H54 (cell line): ENCODE data around the gene AK9.
A peak's percentile ranks its signal among the peaks of the same experiment; 100 is the strongest.
"Not testable (repeated sequence)": the region's sequence is repeated elsewhere in the genome, so short reads cannot be mapped to it uniquely, and the experiment has no call there.

Experiments
- DNase-seq: peaks from one replicate; pipeline ENCODE4 v3.0.0; 2011; ENCODE audit warnings: low spot score, mixed read lengths; ENCODE audit not compliant: insufficient read length
- FAIRE-seq: peaks from 3 replicates; lab custom pipeline; 2011; peaks lifted over from hg19 to GRCh38; lab: Jason Lieb, UNC
- POLR2A ChIP-seq: IDR thresholded peaks from 2 replicates; pipeline ENCODE4 v1.6.1; 2011; ENCODE audit warnings: low read depth, mild to moderate bottlenecking, low read length

AK9 gene

DNA sequence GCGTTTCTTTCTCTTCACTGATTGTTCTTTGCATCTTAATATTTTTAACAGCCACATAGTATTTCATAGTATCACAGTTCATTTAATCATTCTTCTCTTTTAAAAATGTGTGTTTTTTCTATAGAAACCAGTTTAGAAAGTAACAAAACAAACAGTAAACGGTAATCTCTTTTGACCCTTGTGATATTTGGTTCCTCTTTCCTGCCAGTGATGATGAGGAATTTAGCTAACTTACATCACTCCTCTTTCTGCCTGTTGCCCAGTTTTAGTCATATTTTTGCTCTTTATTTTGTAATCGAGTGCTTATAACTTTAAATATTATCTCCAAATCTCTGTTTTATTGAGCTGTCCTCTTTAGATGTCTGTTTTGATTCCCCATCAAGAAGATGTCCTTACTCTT is 169.9 kb downstream of the AK9 start:
- FAIRE-seq (no peak), DNase-seq (no peak)
- no peak for TF ChIP-seq POLR2A

DNA sequence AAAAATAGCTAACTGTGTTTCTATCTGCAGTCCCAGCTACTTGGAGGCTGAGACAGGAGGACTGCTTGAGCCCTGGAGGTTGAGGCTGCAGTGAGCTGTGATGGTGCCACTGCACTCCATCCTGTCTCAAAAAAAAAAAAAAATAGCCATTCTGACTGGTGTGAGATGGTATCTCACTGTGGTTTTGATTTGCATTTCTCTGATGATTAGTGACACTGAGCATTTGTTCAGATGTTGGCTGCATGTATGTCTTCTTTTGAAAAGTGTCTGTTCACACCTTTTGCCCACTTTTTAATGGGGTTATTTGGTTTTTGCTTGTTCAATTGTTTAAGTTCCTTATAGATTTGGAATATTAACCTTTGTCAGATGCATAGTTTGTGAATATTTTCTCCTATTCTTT is 171.4 kb downstream of the AK9 start:
- FAIRE-seq, DNase-seq: not testable (repeated sequence)

DNA sequence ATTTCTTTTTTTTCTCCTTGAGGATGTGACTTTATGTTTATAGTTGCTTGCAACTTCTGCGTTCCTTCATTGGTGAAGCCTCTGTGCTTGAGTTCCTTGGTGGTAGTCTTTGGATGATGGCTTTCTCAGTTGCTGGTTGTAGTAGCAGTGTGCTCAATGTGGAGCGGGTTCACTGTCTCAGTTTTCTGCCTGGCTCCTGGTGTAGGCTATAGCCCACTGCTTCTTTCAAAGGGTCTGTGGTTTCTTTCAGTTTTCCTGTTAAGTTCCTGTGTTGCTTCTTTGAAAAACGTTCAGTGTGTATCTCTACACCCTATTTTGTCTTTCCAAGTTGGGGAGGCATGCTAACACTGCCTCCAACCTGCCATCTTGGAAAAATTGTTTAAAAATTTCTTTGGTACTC is 174.1 kb downstream of the AK9 start:
- TF ChIP-seq POLR2A: no peak
- DNase-seq (no peak), FAIRE-seq (no peak)

DNA sequence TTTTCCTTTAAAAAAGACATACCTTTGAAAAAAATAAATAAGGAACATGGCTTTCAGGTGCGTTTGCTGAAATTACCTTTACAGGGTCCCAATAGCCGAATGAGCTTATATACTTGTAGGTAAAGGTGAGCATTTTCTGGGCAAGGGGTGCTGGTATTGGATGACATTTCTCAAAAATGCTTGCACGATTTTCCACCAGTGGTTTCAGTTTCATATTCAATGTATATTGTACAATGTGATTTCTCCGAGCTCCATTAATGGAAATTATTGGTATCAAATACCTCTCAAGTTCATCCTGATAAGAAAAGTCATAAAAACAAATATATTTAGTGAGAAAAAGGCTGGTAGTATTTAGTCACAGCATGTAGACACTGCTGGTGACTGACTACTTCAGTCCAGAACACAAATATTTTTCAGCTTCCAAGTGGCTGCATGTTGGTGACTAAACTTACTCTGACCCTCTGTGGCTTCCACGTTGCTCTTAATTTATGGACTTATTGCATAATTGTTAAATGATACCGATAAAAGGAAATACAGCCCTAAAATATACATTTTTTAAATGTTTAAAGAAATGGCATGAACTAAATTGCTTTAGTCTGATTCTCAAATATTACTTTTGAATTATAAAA is 175.1 kb downstream of the AK9 start:
- no peak for TF ChIP-seq POLR2A
- DNase-seq (no peak), FAIRE-seq (no peak)

DNA sequence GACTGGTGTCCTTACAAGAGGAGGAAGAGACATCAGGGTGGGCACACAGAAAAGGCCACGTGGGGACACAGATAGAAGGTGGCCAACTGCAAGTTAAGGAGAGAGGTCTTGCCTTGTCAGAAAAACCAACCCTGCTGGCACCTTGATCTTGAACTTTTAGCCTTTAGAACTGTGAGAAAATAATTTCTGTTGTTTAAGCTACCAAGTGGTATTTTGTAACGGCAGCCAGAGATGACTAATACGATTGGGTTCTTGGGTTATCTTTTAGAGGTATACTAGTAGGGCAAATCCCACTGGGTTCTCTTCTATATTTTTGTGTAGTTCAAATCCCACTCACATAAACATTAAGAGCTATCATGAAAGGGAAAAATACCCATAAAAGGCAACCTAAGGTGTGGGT is 176.1 kb downstream of the AK9 start:
- FAIRE-seq: no peak
- DNase-seq: no peak
- TF ChIP-seq POLR2A: no peak

DNA sequence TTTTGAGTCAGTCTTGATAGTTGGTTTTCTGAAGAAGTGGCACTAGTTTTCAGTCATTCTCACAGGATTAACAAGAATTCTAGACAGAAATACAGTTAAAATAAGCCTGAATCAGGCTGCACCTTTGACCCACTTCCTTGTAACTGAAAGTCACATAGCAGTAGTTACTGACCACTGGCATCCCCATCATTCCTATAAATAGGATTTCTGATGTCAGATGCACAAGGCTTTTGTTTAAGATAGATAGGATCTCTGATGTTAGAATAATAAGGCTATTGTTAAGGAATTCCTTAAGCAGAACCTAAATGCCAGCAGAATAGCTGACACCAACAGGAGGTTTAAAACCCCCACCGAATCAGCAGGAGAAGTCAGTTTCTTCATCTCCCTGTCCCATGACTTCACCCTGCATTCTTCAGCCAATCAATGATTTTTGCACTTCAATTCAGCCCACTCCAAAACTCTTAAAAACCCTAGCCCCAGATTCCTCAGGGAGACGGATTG is 177.4 kb downstream of the AK9 start:
- DNase-seq (no peak), FAIRE-seq (peak; percentile 43)
- no peak for TF ChIP-seq POLR2A

DNA sequence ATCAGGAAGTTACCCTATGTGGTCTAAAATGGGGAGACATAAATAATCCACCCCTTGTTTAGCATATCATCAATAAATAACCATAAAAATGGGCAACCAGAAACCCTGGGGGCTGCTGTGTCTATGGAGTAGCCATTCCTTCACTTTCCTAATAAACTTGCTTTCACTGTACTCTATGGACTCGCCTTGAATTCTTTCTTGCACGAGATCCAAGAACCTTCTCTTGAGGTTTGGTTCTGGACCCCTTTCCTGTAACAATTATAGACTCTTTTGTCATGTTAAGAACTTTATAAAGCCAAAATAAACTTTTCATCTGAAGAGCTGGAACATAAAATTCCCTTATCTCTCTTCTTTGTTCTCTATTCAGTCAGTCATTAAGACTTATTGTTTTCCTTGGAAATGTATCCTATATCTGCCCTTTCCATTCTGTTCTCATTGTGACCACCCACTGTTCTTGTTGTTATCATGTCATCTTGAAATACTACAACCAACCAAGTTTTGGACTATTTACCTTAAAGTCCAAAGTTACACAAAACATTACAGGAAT is 178.7 kb downstream of the AK9 start:
- no peak for FAIRE-seq
- TF ChIP-seq POLR2A: no peak
- no peak for DNase-seq

DNA sequence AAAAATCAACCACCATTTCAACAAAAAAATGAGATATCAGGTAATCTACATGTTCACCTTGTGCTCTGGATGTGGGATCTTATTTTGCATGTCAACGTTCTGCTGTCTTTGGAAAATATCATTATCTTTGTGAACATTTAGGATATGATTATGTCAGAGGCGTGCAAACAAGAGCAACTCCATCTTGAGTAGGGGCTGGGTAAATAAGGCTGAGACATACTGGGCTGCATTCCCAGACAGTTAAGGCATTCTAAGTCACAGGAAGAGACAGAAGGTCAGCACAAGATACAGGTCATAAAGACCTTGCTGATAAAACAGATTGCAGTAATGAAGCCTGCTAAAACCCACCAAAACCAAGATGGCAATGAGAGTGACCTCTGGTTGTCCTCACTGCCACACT is 179.2 kb downstream of the AK9 start:
- no peak for TF ChIP-seq POLR2A
- FAIRE-seq: no peak
- DNase-seq: no peak

DNA sequence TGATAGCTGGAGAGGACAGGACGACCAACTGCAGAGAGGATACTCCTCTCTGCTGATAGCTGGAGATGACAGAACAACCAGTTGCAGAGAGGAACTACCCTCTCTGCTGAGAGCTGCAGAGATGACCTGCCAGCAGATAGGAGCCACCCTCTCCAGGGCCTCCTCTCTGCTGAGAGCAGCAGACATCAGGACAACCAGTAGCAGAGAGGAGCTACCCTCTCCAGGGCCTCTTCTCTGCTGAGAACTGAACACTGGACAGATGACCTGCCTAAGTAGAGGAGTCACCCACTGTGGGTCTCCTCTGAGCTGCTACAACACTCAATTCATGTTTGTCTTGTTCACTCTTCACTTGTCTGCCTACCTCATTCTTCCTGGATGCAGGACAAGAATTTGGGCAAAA is 180.6 kb downstream of the AK9 start:
- no peak for TF ChIP-seq POLR2A
- no peak for FAIRE-seq
- DNase-seq: no peak

DNA sequence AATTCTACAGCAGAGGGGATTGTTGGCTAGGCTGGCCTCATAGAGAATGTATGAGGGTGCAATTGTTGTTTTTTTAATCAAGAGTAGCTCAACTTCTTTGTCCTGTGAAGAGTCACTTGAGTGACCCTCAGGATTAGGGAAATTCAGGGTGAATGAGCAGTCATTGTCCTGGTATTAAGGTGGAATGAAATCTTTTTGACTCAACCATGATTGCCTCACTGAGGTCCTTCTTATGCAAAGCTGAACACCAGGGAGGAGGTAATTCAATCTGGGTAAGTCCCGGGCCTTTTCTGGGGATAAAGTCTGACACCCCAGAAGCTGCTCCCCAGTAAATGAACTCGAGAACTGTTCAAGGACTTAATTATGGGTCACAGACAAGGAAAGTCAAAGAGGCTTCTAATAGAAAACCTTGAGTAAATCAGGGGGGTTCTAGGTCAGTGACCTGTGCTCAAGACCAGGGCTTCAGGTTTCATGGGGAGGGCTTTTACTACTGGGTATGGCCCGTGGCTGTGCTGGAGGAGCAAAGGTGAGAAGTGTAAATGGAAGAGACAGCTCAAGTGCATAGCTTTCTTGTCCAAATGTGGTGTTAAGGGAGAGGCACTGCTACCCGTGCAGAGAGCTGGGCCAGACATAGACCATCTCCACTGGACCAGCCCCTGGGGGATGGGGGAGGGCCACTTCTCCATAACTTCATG is 182.7 kb downstream of the AK9 start:
- DNase-seq (no peak), FAIRE-seq (no peak)
- TF ChIP-seq POLR2A: no peak

DNA sequence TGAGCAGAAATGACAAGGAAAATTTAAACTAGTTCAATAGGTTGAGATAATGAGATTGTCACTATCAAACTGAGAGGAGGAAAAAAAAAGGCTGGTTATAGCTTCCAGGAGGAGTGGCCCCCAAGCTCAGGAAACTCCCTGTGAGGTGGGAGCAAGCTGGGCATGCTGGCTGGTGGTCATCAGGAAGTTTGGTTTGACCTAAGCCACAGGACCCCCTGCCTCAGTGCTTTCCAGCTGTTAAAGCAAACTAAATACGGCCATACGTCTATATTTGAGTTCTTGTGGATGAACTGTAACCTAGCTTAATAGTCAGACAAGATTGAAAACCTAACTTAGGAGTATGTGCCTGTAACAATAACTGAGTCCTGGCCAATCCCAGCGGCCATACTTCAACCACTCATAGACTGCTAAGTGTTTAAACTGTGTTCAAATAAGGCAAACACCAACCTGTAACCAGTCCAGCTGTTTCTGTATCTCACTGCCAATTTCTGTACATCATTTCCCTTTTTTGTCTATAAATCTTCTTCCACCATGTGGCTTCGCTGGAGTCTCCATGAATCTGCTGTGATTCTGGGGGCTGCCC is 183.4 kb downstream of the AK9 start:
- TF ChIP-seq POLR2A: no peak
- DNase-seq: no peak
- no peak for FAIRE-seq

DNA sequence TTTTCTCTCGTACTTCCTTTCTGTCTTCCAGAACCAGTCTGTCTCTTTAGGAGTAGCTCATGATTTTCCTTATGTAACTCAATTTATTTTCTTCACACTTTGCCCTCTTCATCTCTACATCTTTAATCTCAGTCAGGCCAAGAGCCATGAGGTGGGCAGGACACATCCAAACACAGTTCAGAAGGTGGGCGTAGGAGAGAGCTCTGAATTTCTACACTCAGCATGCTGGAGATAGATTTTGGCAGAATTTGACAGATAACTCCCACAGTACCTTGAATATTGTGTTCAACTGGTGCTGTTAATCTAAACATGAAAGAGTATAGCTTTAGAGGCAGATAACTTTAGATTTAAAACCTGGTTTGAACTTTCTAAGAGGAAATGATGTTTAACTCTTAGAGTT is 184.2 kb downstream of the AK9 start:
- TF ChIP-seq POLR2A: no peak
- FAIRE-seq (no peak), DNase-seq (no peak)

DNA sequence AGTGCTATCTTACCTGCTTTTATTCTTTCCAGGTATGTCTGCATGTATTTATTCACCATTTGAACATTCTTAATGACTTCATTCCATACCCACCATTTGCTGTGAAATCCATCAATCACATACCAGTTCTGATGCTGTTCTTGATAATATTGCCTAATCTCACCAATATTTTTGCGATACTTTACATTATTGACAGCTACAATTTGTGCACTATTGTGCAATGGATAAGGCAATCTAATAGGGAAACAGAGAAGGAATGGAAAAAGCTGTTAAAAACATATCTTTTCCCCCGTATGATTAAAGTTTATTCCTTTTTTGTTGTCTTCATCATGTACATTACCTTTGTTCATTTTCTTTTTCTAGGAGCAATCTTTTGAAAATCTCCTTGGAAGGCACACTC is 184.7 kb downstream of the AK9 start:
- no peak for TF ChIP-seq POLR2A
- no peak for FAIRE-seq
- no peak for DNase-seq

DNA sequence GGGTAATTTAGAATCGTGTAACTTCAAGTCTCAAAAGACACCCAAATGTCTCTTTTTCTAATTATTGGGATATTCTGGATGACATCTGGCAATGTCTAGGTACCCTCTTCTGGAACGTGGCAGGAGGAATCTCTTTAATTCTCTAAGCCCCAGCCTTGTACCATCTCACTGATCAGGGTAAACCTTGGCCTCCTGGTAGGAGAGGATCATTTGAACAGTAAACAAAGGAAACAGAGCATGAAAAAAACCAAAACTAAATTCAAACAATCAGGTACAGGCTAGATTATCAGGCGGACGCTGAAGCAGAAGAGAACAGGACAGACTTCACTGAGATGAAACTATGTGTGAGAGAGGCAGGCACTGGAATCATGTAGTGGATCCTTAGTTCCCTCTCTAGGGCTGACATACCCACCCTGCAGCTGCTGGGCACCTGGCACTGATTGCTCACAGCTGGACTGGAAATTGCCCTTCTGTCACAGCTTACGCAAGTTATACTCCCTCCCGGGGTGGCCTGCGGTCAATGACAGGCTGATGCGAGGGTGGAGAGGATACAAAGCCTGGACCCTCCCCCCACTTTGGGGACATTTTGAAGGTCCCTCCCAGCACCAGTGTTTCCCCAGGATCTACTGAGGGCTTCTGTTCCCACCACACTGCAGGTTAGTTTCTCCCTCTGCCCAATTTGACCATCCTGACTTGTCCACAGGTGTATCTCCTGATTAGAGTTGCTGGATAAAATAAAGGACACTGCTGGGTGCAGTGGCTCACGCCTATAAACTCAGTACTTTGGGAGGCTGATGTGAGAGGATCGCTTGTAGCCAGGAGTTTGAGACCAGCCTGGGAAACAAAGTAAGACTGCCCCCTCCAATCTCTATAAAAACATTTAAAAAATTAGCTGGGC is 187.4 kb downstream of the AK9 start:
- FAIRE-seq: no peak
- TF ChIP-seq POLR2A: no peak
- DNase-seq: no peak
